PFSK-1 (cell line): Measurements from ENCODE around the gene LRRC43.

Experiments
- POLR2AphosphoS5 ChIP-seq: IDR thresholded peaks from 2 replicates; pipeline ENCODE4 v1.6.1; 2012; ENCODE audit warnings: low read depth, mild to moderate bottlenecking, control low read depth, low read length, moderate library complexity
- TAF1 ChIP-seq: IDR thresholded peaks from 2 replicates; pipeline ENCODE4 v1.6.1; 2012; ENCODE audit warnings: low read length, control low read depth, borderline replicate concordance; ENCODE audit not compliant: insufficient read depth

DNA sequence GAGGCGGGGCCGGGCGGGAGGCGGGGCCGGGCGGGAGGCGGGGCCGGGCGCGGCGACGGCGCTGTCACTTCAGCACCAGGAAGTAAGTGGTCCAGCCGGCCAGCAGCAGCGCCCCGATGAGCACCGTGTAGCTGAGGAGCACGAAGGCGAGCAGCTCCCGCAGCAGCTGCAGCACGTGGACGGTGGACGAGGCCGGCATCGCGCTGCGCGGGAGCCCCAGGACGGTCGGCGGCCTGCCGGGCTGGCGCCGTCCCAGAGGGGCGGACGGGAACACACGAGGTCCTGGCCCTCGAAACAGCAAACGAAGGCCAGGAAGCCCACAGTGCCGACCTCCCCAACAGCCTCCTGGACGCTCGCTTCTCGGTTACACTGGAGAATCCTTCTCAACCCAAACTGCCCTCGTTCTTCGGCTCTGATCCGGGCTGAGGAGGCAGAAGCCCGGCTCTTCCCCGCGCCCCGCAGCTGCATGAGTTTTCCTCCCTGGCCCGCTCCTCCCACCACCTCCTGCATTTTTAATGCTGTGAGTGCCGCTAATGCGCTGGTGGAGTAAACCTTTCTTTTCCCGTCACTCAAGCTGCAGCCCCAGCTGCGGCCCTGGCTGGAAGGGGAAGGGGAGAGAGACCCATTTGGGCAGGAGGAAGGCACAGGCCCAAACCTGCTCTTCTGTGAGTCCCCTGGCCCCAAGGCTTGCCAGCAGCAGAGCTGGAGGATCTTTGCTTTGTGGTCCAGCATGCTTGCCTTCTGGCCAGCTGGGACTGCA, 43.6 kb downstream of the LRRC43 start:
- TF ChIP-seq TAF1 (no peak), POLR2AphosphoS5 (no peak)
